ENCODE measurements around the gene PATZ1. TPM values are rescaled to one million over a fixed set of nuclear protein-coding genes. Genes with fewer than 3 reads are reported as not detected.
A peak's percentile ranks its signal among the peaks of the same experiment; 100 is the strongest.

PATZ1 gene
- total RNA-seq, 1 experiment from 2014 or later, result 120 TPM

DNA sequence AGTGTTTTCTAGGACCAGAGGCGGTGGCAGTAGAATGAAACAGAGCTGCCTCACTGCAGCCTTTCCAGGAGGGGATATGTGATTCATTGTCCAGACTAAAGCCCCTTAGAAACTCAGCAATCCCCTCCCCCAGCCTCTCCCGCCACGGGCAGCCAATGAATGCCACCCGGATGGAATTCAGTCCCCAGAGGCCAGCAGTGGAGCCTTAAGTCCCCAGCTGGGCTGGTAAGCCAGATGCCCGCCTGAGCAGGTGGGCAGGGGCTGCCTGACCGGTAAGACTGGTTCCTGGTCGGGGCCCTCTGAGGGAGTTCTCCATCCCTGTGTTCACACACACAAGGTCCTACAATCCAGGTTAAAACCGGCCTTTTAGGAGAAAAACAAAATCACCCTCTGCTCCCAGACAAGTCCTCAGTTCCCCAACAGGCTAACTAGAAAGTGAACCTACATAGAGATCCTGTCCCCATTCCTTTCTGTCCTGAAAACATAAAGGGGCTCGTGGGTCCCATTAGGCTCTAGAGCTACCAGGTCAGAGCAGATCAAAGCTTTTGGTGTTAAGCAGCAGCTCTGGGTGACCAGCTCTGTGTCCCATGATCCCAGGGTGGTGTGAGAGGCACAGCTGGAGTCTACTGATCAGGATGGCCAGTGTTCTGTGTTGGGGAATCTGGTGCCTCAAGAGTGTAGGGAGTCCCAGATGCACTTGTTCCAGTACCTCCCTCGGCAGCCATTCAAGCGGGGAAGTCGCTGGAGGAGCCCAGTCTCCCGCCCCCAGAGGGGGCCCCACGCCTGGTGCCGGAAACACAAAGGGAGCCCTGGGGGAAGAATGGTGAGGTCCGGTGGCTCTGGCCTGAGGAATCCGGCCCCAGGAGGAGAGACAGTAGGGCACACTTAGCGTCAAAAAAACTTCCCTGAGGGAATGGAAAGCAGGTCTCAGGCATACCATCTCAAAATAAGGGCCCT lies 2.6 kb downstream of the PATZ1 start:
- H2AFZ ChIP-seq (ENCODE audit: low read length), result no peak overlapping the region
- no CpG with 5 or more reads among the region's 18 CpGs for WGBS (ENCODE audit: extremely low coverage, insufficient read length, low lambda C conversion rate)
- H4K5ac ChIP-seq (ENCODE audit: insufficient read length, low read depth, low read length), result no peak overlapping the region
- peak overlapping the region; percentile 98 for H3K27ac Mint-ChIP-seq
- H3K23ac ChIP-seq (ENCODE audit: insufficient read length, low read depth, low read length), result no peak overlapping the region
- peaks cover 33% of the 10 kb centered on the region for H3K23me2 ChIP-seq (ENCODE audit: insufficient read length, low read depth, low read length, poor library complexity, severe bottlenecking)
- no peaks in the 10 kb centered on the region for H3K27me3 Mint-ChIP-seq (ENCODE audit: low read depth)
- H3K4ac ChIP-seq (ENCODE audit: low read depth, low read length), result no peak overlapping the region; the same call in 1 of the 2 replicates
- H3K14ac ChIP-seq (ENCODE audit: insufficient read depth, low read length), result peak overlapping the region; percentile 94
- H2BK12ac ChIP-seq (ENCODE audit: insufficient read length, low read depth, low read length), result peak overlapping the region; percentile 98
- H4K8ac ChIP-seq (replicated peaks; ENCODE audit: insufficient read length, low read depth, low read length), result no peak overlapping the region
- H3K27ac ChIP-seq (ENCODE audit: insufficient read length, low read depth, low read length), result peak overlapping the region; percentile 89
- H3K18ac ChIP-seq (ENCODE audit: insufficient read length, low read depth, low read length), result peak overlapping the region; percentile 96
- no peak overlapping the region for H2BK120ac ChIP-seq (ENCODE audit: low read depth, low read length, poor library complexity, severe bottlenecking)
- no peak for TF ChIP-seq CTCF (conservative IDR thresholded peaks at IDR 0.05)
- peaks cover 7% of the 10 kb centered on the region; the same call in 1 of the 2 replicates for H3K4me1 ChIP-seq (ENCODE audit: insufficient read depth, low read length)
- no peaks in the 10 kb centered on the region for H4K20me1 ChIP-seq (ENCODE audit: control insufficient read depth, insufficient read depth, insufficient read length)
- no peak overlapping the region for H2AK5ac ChIP-seq (ENCODE audit: insufficient read length, low read length)
- H3T11ph ChIP-seq (ENCODE audit: low read length), result peak overlapping the region; percentile 88
- peaks cover 12% of the 10 kb centered on the region; the same call in 1 of the 2 replicates for H3K79me2 ChIP-seq (ENCODE audit: insufficient read depth, low read length)
- no peak overlapping the region for H3K56ac ChIP-seq (ENCODE audit: insufficient read length, low read depth, low read length)
- H2BK20ac ChIP-seq (ENCODE audit: low read depth, low read length, poor library complexity, severe bottlenecking), result no peak overlapping the region
- H3K9me3 ChIP-seq (ENCODE audit: control insufficient read depth, low read depth, low read length), result no peaks in the 10 kb centered on the region
- H2BK5ac ChIP-seq (ENCODE audit: insufficient read length, low read length), result peak overlapping the region; percentile 61
- H3K4me3 Mint-ChIP-seq, result peak overlapping the region; percentile 90
- peaks cover 64% of the 10 kb centered on the region in 2 experiments for H3K4me1 Mint-ChIP-seq
- DNase-seq, result peak; percentile 92
- peak overlapping the region; percentile 92 for H4K91ac ChIP-seq (ENCODE audit: insufficient read length, low read depth, low read length)
- peak overlapping the region; percentile 74 for H3K4me2 ChIP-seq (ENCODE audit: insufficient read depth, insufficient read length, low read length)
- no peak overlapping the region for H2BK15ac ChIP-seq (ENCODE audit: low read depth, low read length)
- H3K36me3 Mint-ChIP-seq (ENCODE audit: insufficient read depth in 1 of 3, low read depth in 3 of 3), result peaks cover 25 to 68% (median 45%) of the 10 kb centered on the region in 3 experiments
- peaks cover 6% of the 10 kb centered on the region for H3K79me1 ChIP-seq (ENCODE audit: insufficient read depth, low read depth, low read length, poor library complexity, severe bottlenecking)
- no peaks in the 10 kb centered on the region for H3K27me3 ChIP-seq (ENCODE audit: insufficient read depth, low read length)
- peak overlapping the region; percentile 79 for H3K9ac ChIP-seq (ENCODE audit: extremely low read depth, insufficient read length, low read length)
- no peaks in the 10 kb centered on the region for H3K9me3 Mint-ChIP-seq
